Liver (tissue), 9 donors: Measurements from ENCODE around the gene INHBB. TPM values are rescaled to one million over a fixed set of nuclear protein-coding genes. Genes with fewer than 3 reads are reported as not detected.

Source experiments
- DNase-seq: peaks from one replicate; pipeline ENCODE4 v3.0.0-alpha.2; 2017; ENCODE audit warnings: low spot score
- H3K27ac ChIP-seq, 2 donors: one replicate each; pipeline ENCODE4 v1.7.0; 2013; ENCODE audit warnings: inconsistent platforms in 2 of 2, low read length in 2 of 2, control low read depth in 1 of 2, low read depth in 1 of 2, mild to moderate bottlenecking in 1 of 2
- H3K27me3 ChIP-seq, 4 donors: one replicate each; pipeline versions ENCODE4 v1.6.1 to v1.7.0; 2013; ENCODE audit warnings: low read length in 3 of 4, inconsistent platforms in 1 of 4, mild to moderate bottlenecking in 1 of 4, moderate library complexity in 1 of 4; ENCODE audit not compliant: control insufficient read depth in 4 of 4, insufficient read depth in 4 of 4
- H3K36me3 ChIP-seq, 4 donors: one replicate each; pipeline versions ENCODE4 v1.6.1 to v1.7.0; 2013; ENCODE audit warnings: low read length in 3 of 4, mild to moderate bottlenecking in 3 of 4, low read depth in 1 of 4, moderate library complexity in 1 of 4; ENCODE audit not compliant: control insufficient read depth in 4 of 4, insufficient read depth in 3 of 4
- H3K4me1 ChIP-seq, 4 donors: one replicate each; pipeline versions ENCODE4 v1.6.1 to v1.7.0; 2013; ENCODE audit warnings: low read length in 3 of 4, mild to moderate bottlenecking in 3 of 4, moderate library complexity in 1 of 4; ENCODE audit not compliant: control insufficient read depth in 4 of 4, insufficient read depth in 4 of 4
- H3K4me3 ChIP-seq, 3 donors: one replicate each; pipeline versions ENCODE4 v1.6.1 to v1.7.0; 2013; ENCODE audit warnings: low read length in 3 of 3, control low read depth in 1 of 3, low read depth in 1 of 3, mild to moderate bottlenecking in 1 of 3
- H3K9ac ChIP-seq, 2 donors: one replicate each; pipeline ENCODE4 v1.7.0; 2013; ENCODE audit warnings: low read length in 2 of 2, mild to moderate bottlenecking in 2 of 2, moderate library complexity in 2 of 2, control low read depth in 1 of 2, low read depth in 1 of 2
- H3K9me3 ChIP-seq, 4 donors: one replicate each; pipeline versions ENCODE4 v1.6.1 to v1.7.0; 2013; ENCODE audit warnings: low read length in 3 of 4; ENCODE audit not compliant: control insufficient read depth in 4 of 4
- ATF3 ChIP-seq: IDR thresholded peaks from 2 replicates; pipeline ENCODE4 v1.6.1; 2016; ENCODE audit warnings: antibody characterized with exemption
- CTCF ChIP-seq: fragments of 150-350 bp; IDR thresholded peaks from 2 replicates; pipeline ENCODE4 v1.5.1; 2017; ENCODE audit warnings: improper control_type of control experiment, low read depth, low read length; ENCODE audit not compliant: missing input control
- FOXA2 ChIP-seq: IDR thresholded peaks from 2 replicates; pipeline ENCODE4 v1.6.1; 2016; ENCODE audit warnings: antibody characterized with exemption
- GABPA ChIP-seq, 2 donors: IDR thresholded peaks in 1 of 2; conservative IDR thresholded peaks in 1 of 2; 2 replicates each; pipeline ENCODE4 v1.6.1; 2016; ENCODE audit warnings: antibody characterized with exemption in 2 of 2, mild to moderate bottlenecking in 1 of 2, moderate library complexity in 1 of 2
- HNF4G ChIP-seq: IDR thresholded peaks from 2 replicates; pipeline ENCODE4 v1.6.1; 2016; ENCODE audit warnings: antibody characterized with exemption
- JUND ChIP-seq, 2 donors: IDR thresholded peaks; 2 replicates each; pipeline ENCODE4 v1.6.1; 2016; ENCODE audit warnings: antibody characterized with exemption in 2 of 2
- MAX ChIP-seq: IDR thresholded peaks from 2 replicates; pipeline ENCODE4 v1.6.1; 2016; ENCODE audit warnings: antibody characterized with exemption
- NR2F2 ChIP-seq: IDR thresholded peaks from 2 replicates; pipeline ENCODE4 v1.6.1; 2016; ENCODE audit warnings: antibody characterized with exemption
- RAD21 ChIP-seq, 2 donors: IDR thresholded peaks; 2 replicates each; pipeline ENCODE4 v1.6.1; 2016; ENCODE audit warnings: antibody characterized with exemption in 2 of 2, mild to moderate bottlenecking in 2 of 2
- REST ChIP-seq: IDR thresholded peaks from 2 replicates; pipeline ENCODE4 v1.6.1; 2016; ENCODE audit warnings: antibody characterized with exemption, mild to moderate bottlenecking
- SP1 ChIP-seq: IDR thresholded peaks from 2 replicates; pipeline ENCODE4 v1.6.1; 2018; ENCODE audit warnings: antibody characterized with exemption, mild to moderate bottlenecking
- ZBTB33 ChIP-seq: IDR thresholded peaks from 2 replicates; pipeline ENCODE4 v1.6.1; 2016; ENCODE audit warnings: antibody characterized with exemption
- WGBS: extraction: QIAGEN DNeasy Blood & Tissue Kit; methylation state at CpG from one replicate; pipeline ENCODE4 v1.1.7; 2013; 5-methylcytosine and 5-hydroxymethylcytosine counted together
- polyA plus RNA-seq, 2 donors: library from polyadenylated mRNA; stranded (reverse) in 1 of 2; unstranded in 1 of 2; fragments of 200-250 nt in 1 of 2; fragments of >200 nt in 1 of 2; fragmentation: Nextera tagmentation in 1 of 2; extraction: Ambion mirVana in 1 of 2; gene quantifications; one replicate each; pipeline versions ENCODE4 v1.2.1 to v1.2.3, GENCODE V29; 2013 to 2015
- total RNA-seq, 2 donors: library from RNA; depleted of rRNA; stranded (reverse); fragments of >200 nt; gene quantifications; one replicate each; pipeline ENCODE4 v1.2.3, GENCODE V29; 2014
- donor health status: healthy.
- donor health status: healthy.
- donor health status: healthy.
- donor health status: healthy.
- donor health status: healthy.

Gene INHBB
- total and polyA plus RNA-seq, 4 donors = 0.36 to 7.4 (median 2.1) TPM

- WGBS = 80% methylated on average over 9 of the region's 9 CpGs
- DNase-seq = no peak
Measured at GRCh38 chr2:120389036-120389391, 43.1 kb downstream of the INHBB start.

More at GRCh38 chr2:120389036-120389391, 43.1 kb downstream of the INHBB start:
- TF ChIP-seq MAX (no peak), ZBTB33 (no peak), JUND (IDR thresholded peaks at IDR 0.05) (no peak), CTCF (no peak), HNF4G (no peak), GABPA (IDR thresholded peaks at IDR 0.05 in 1 of 2, conservative IDR thresholded peaks at IDR 0.05 in 1 of 2) (no peak), REST (no peak), SP1 (no peak), ATF3 (no peak), NR2F2 (no peak), FOXA2 (no peak), RAD21 (IDR thresholded peaks at IDR 0.05) (no peak)
- H3K27ac ChIP-seq = no peak overlapping the region
- H3K9ac ChIP-seq = no peak overlapping the region
- no peaks in the 10 kb centered on the region for H3K27me3 ChIP-seq
- no peaks in the 10 kb centered on the region for H3K9me3 ChIP-seq
- no peaks in the 10 kb centered on the region for H3K36me3 ChIP-seq
- H3K4me3 ChIP-seq = no peak overlapping the region
- H3K4me1 ChIP-seq = peaks cover 4 to 11% (median 10%) of the 10 kb centered on the region in 4 donors
